B cell (primary cell): ENCODE measurements around the gene SOX8. TPM values are rescaled to one million over a fixed set of nuclear protein-coding genes. Genes with fewer than 3 reads are reported as not detected.

Experiments used
- ATAC-seq: fragments of 200-7000 bp; cut with Tn5 transposase; one replicate; pipeline ENCODE4 v1.10.0; 2021; ENCODE audit warnings: low read depth, mild to moderate bottlenecking, moderate number of reproducible peaks, moderate library complexity
- CTCF ChIA-PET: fragments of 350-600 bp; sonication (Branson Sonifier 250); formaldehyde crosslinking; loops from one replicate; lab custom pipeline; 2021; ENCODE audit warnings: antibody characterized with exemption, inconsistent platforms; lab: Charles Lee
- POLR2A ChIA-PET: fragments of 350-600 bp; sonication (Branson Sonifier 250); formaldehyde crosslinking; loops from one replicate; lab custom pipeline; 2021; ENCODE audit warnings: antibody characterized with exemption; lab: Charles Lee
- DNase-seq: peaks from one replicate; pipeline ENCODE4 v3.0.0; 2013
- H2AFZ ChIP-seq: 2 replicates; pipeline ENCODE4 v1.6.1; 2012; ENCODE audit warnings: mild to moderate bottlenecking, low read depth, low read length; ENCODE audit not compliant: insufficient read depth, poor library complexity, severe bottlenecking
- H3K27ac ChIP-seq, 2 donors: 1 replicate in 1 of 2; 2 replicates in 1 of 2; pipeline ENCODE4 v1.5.1; 2012 to 2013; ENCODE audit warnings: low read length in 2 of 2, mild to moderate bottlenecking in 2 of 2, moderate library complexity in 1 of 2
- H3K27me3 ChIP-seq, 4 experiments: fragments of 200-600 bp in 1 of 4; sonication (generic) in 1 of 4; replicated peaks in 1 of 4; 1 replicate in 2 of 4; 2 replicates in 2 of 4; pipeline versions ENCODE4 v1.6.1 to v1.7.0; 2013 to 2016; ENCODE audit warnings: low read length in 3 of 4, mild to moderate bottlenecking in 2 of 4, mixed read lengths in 1 of 4, moderate library complexity in 1 of 4; ENCODE audit not compliant: insufficient read depth in 4 of 4, control insufficient read depth in 3 of 4; ENCODE audit errors: control extremely low read depth in 1 of 4
- H3K36me3 ChIP-seq, 2 experiments: replicated peaks in 1 of 2; 1 replicate in 1 of 2; 2 replicates in 1 of 2; pipeline versions ENCODE4 v1.6.1 to v1.7.1; 2013; ENCODE audit warnings: low read length in 1 of 2; ENCODE audit not compliant: insufficient read depth in 2 of 2, control insufficient read depth in 1 of 2; ENCODE audit errors: control extremely low read depth in 1 of 2, extremely low read depth in 1 of 2
- H3K4me1 ChIP-seq, 2 donors: fragments of 200-600 bp in 1 of 2; sonication (generic) in 1 of 2; 1 replicate in 1 of 2; 2 replicates in 1 of 2; pipeline versions ENCODE4 v1.5.1 to v1.6.1; 2013 to 2017; ENCODE audit warnings: low read length in 2 of 2; ENCODE audit not compliant: control insufficient read depth in 2 of 2, insufficient read depth in 2 of 2
- H3K4me2 ChIP-seq: replicated peaks from 2 replicates; pipeline ENCODE3; 2012; ENCODE audit warnings: mild to moderate bottlenecking, low read depth, low read length; ENCODE audit not compliant: poor library complexity, severe bottlenecking
- H3K4me3 ChIP-seq, 5 experiments: fragments of 200-600 bp in 1 of 5; sonication (generic) in 1 of 5; 1 replicate in 3 of 5; 2 replicates in 2 of 5; pipeline versions ENCODE4 v1.5.1 to v1.7.0; 2011 to 2016; ENCODE audit warnings: low read length in 4 of 5, mild to moderate bottlenecking in 4 of 5, low read depth in 2 of 5, control low read depth in 1 of 5, moderate library complexity in 1 of 5; ENCODE audit not compliant: insufficient read depth in 1 of 5; ENCODE audit errors: control extremely low read depth in 1 of 5, extremely low read depth in 1 of 5
- H3K79me2 ChIP-seq: fragments of 200-600 bp; sonication (generic); one replicate; pipeline ENCODE4 v1.6.0; 2016; ENCODE audit warnings: low read length; ENCODE audit not compliant: control insufficient read depth, insufficient read depth
- H3K9ac ChIP-seq: fragments of 200-600 bp; sonication (generic); 2 replicates; pipeline ENCODE4 v1.6.1; 2017; ENCODE audit warnings: mild to moderate bottlenecking, low read length, moderate library complexity
- H3K9me3 ChIP-seq, 3 donors: one replicate each; pipeline versions ENCODE4 v1.6.1 to v1.7.1; 2013; ENCODE audit warnings: low read length in 2 of 3; ENCODE audit not compliant: control insufficient read depth in 2 of 3, insufficient read depth in 1 of 3; ENCODE audit errors: control extremely low read depth in 1 of 3
- H4K20me1 ChIP-seq: 2 replicates; pipeline ENCODE4 v1.6.0; 2012; ENCODE audit warnings: mild to moderate bottlenecking, low read length; ENCODE audit not compliant: insufficient read depth, control insufficient read depth, poor library complexity, severe bottlenecking
- H3K27ac Mint-ChIP-seq: one replicate; pipeline ENCODE4 v1.8.0; 2021; ENCODE audit warnings: mixed read lengths
- H3K27me3 Mint-ChIP-seq: one replicate; pipeline ENCODE4 v1.8.0; 2021; ENCODE audit warnings: mixed read lengths
- H3K4me1 Mint-ChIP-seq: one replicate; pipeline ENCODE4 v1.8.0; 2021; ENCODE audit warnings: mixed read lengths
- H3K4me3 Mint-ChIP-seq: one replicate; pipeline ENCODE4 v1.8.0; 2021; ENCODE audit warnings: mixed read lengths
- H3K9me3 Mint-ChIP-seq: one replicate; pipeline ENCODE4 v1.8.0; 2022; ENCODE audit warnings: mixed read lengths; ENCODE audit not compliant: insufficient read depth
- CTCF ChIP-seq: fragments of 200-600 bp; IDR thresholded peaks from one replicate; pipeline ENCODE4 v1.8.0; 2022; ENCODE audit warnings: antibody characterized with exemption, mild to moderate bottlenecking
- EZH2 ChIP-seq: IDR thresholded peaks from 2 replicates; pipeline ENCODE4 v1.6.1; 2012; ENCODE audit warnings: borderline replicate concordance, low read depth, mild to moderate bottlenecking, moderate library complexity, low read length; ENCODE audit not compliant: insufficient read depth, poor library complexity, severe bottlenecking
- WGBS: methylation state at CpG from one replicate; pipeline ENCODE4 v1.1.5; 2013; ENCODE audit warnings: missing lambda C conversion rate; ENCODE audit not compliant: insufficient coverage; 5-methylcytosine and 5-hydroxymethylcytosine counted together
- intact Hi-C: fragments of 100-400 bp; cut with micrococcal nuclease; formaldehyde crosslinking; loops from one replicate; pipeline ENCODE4 v1.10.0; 2022
- polyA plus RNA-seq: library from polyadenylated mRNA; depleted of rRNA; stranded (reverse); fragments of >200 nt; gene quantifications from 2 replicates; pipeline ENCODE4 v1.2.3, GENCODE V29; 2012
- total RNA-seq, 2 donors: library from RNA; stranded (reverse); fragments of 120-200 nt in 1 of 2; gene quantifications; 1 replicate in 1 of 2; 2 replicates in 1 of 2; pipeline versions ENCODE4 v1.2.3 to v1.2.4, GENCODE V29; 2013 to 2022

SOX8 gene
- total and polyA plus RNA-seq, 2 donors (not counting 1 experiment from before 2014, with no cell fraction given), result 0.03 to 1.2 TPM

- H3K4me3 Mint-ChIP-seq, result no peak overlapping the region
- Histone ChIP-seq H4K20me1 (peaks cover 24% of the 10 kb centered on the region), H3K9me3 (peaks cover 0 to 14% (median 0%) of the 10 kb centered on the region in 3 donors), H3K79me2 (peaks cover 9% of the 10 kb centered on the region), H3K4me3 (no peak overlapping the region), H3K27ac (no peak overlapping the region), H2AFZ (no peak overlapping the region), H3K4me2 (no peak overlapping the region), H3K36me3 (peaks cover 0 to 2% of the 10 kb centered on the region in 2 experiments), H3K4me1 (peaks cover 9 to 17% of the 10 kb centered on the region in 2 donors), H3K9ac (no peak overlapping the region), H3K27me3 (no peaks in the 10 kb centered on the region)
- H3K27me3 Mint-ChIP-seq, result no peaks in the 10 kb centered on the region
- DNase-seq (no peak), ATAC-seq (no peak)
- peaks cover 28% of the 10 kb centered on the region for H3K4me1 Mint-ChIP-seq
- TF ChIP-seq CTCF, result no peak
- TF ChIP-seq EZH2, result no peak
- CTCF ChIA-PET, result no interaction called here
- intact Hi-C loops, result no loop called here
- no peak overlapping the region for H3K27ac Mint-ChIP-seq
- no peaks in the 10 kb centered on the region for H3K9me3 Mint-ChIP-seq
- POLR2A ChIA-PET, result no interaction called here
- WGBS, result over 99% methylated on average over 20 of the region's 20 CpGs
Observed at GRCh38 chr16:967077-967541, 14.5 kb upstream of the SOX8 start.

- H3K4me1 ChIP-seq, result peaks cover 9 to 17% of the 10 kb centered on the region in 2 donors
- H3K9me3 Mint-ChIP-seq, result no peaks in the 10 kb centered on the region
- H3K9me3 ChIP-seq, result peaks cover 0 to 16% (median 0%) of the 10 kb centered on the region in 3 donors
- peaks cover 0 to 4% (median 0%) of the 10 kb centered on the region in 4 experiments for H3K27me3 ChIP-seq
- H3K4me3 ChIP-seq, result no peak overlapping the region
- H3K4me2 ChIP-seq, result no peak overlapping the region
- TF ChIP-seq CTCF (no peak), EZH2 (no peak)
- H3K27ac Mint-ChIP-seq, result no peak overlapping the region
- H2AFZ ChIP-seq, result no peak overlapping the region
- H3K27me3 Mint-ChIP-seq, result no peaks in the 10 kb centered on the region
- 97% methylated on average over 40 of the region's 41 CpGs for WGBS
- DNase-seq, result no peak
- peaks cover 9% of the 10 kb centered on the region for H3K79me2 ChIP-seq
- intact Hi-C loops, result no loop called here
- no peak for ATAC-seq
- ChIA-PET POLR2A (no interaction called here), CTCF (no interaction called here)
- H4K20me1 ChIP-seq, result peaks cover 24% of the 10 kb centered on the region
- no peak overlapping the region for H3K27ac ChIP-seq
- H3K9ac ChIP-seq, result no peak overlapping the region
- H3K4me1 Mint-ChIP-seq, result peaks cover 28% of the 10 kb centered on the region
- H3K4me3 Mint-ChIP-seq, result no peak overlapping the region
- H3K36me3 ChIP-seq, result peaks cover 0 to 2% of the 10 kb centered on the region in 2 experiments
Observed at GRCh38 chr16:967546-968295, 13.8 kb upstream of the SOX8 start.
